ENCODE results near the gene KCNN4. TPM values are rescaled to one million over a fixed set of nuclear protein-coding genes. Genes with fewer than 3 reads are reported as not detected.

The KCNN4 gene
- total and polyA plus RNA-seq, 2 experiments from 2014 or later, result 0.86 to 3.2 TPM

GRCh38 chr19:43759515-43759914 lies 21.3 kb downstream of the KCNN4 start:
- Histone ChIP-seq H2AFZ (no peak overlapping the region), H3K4me3 (no peak overlapping the region), H3K27ac (ENCODE audit: low read depth) (0 out of 2 replicates have a peak overlapping the region, but pooled peaks have one; percentile 23), H3K79me2 (replicated peaks; ENCODE audit: insufficient read depth) (0 out of 2 replicates have a peak, but pooled peaks cover 4% of the 10 kb centered on the region), H3K9me2 (ENCODE audit: insufficient read depth) (no peaks in the 10 kb centered on the region), H3F3A (replicated peaks; ENCODE audit: low read depth) (0 out of 2 replicates have a peak, but pooled peaks cover 3% of the 10 kb centered on the region), H3K4me1 (ENCODE audit: insufficient read depth) (no peaks in the 10 kb centered on the region; the same call in 1 of the 2 replicates), H3K27me3 (ENCODE audit: insufficient read depth) (no peaks in the 10 kb centered on the region), H3K4me2 (no peak overlapping the region), H4K20me1 (replicated peaks; ENCODE audit: insufficient read depth) (no peaks in the 10 kb centered on the region), H3K36me3 (ENCODE audit: insufficient read depth) (no peaks in the 10 kb centered on the region)
- Mint-ChIP-seq H3K36me3 (ENCODE audit: low read depth) (peaks cover 12% of the 10 kb centered on the region; the same call in 2 of the 3 replicates), H3K4me1 (peaks cover 10% of the 10 kb centered on the region), H3K4me3 (no peak overlapping the region; the same call in 2 of the 3 replicates), H3K27me3 (ENCODE audit: insufficient read depth, low read depth, poor library complexity) (peaks cover 21% of the 10 kb centered on the region), H3K9me3 (no peaks in the 10 kb centered on the region; the same call in 2 of the 3 replicates), H3K27ac (peak overlapping the region; percentile 37)
- peak; percentile 22 for ATAC-seq
- peak; percentile 59 for DNase-seq (ENCODE audit: low spot score)
- TF ChIP-seq CTCF (conservative IDR thresholded peaks at IDR 0.05; ENCODE audit: low read depth in 2 of 2), result peak in 1 of 2 experiments; percentile 57; a peak in 3 of 4 replicates
- no peak for TF ChIP-seq ZNF114 (CRISPR knock-in tag; IDR thresholded peaks at IDR 0.05)

GRCh38 chr19:43755256-43755801 lies 25.4 kb downstream of the KCNN4 start:
- Histone ChIP-seq H3K79me2 (replicated peaks; ENCODE audit: insufficient read depth) (peaks cover 23% of the 10 kb centered on the region), H3K36me3 (ENCODE audit: insufficient read depth) (no peaks in the 10 kb centered on the region), H4K20me1 (replicated peaks; ENCODE audit: insufficient read depth) (no peaks in the 10 kb centered on the region; the same call in 1 of the 2 replicates), H3F3A (replicated peaks; ENCODE audit: low read depth) (0 out of 2 replicates have a peak, but pooled peaks cover 6% of the 10 kb centered on the region), H3K27me3 (ENCODE audit: insufficient read depth) (no peaks in the 10 kb centered on the region), H3K9me2 (ENCODE audit: insufficient read depth) (no peaks in the 10 kb centered on the region), H3K4me2 (peak overlapping the region; percentile 95), H3K27ac (ENCODE audit: low read depth) (peak overlapping the region; percentile 100), H3K4me1 (ENCODE audit: insufficient read depth) (peaks cover 6% of the 10 kb centered on the region; the same call in 1 of the 2 replicates), H2AFZ (peak overlapping the region; percentile 94; the same call in 1 of the 2 replicates), H3K4me3 (peak overlapping the region; percentile 90)
- peak; percentile 17 for ATAC-seq
- peaks cover 20% of the 10 kb centered on the region for H3K27me3 Mint-ChIP-seq (ENCODE audit: insufficient read depth, low read depth, poor library complexity)
- H3K27ac Mint-ChIP-seq, result peak overlapping the region; percentile 99
- peak; percentile 61 for DNase-seq (ENCODE audit: low spot score)
- peaks cover 15% of the 10 kb centered on the region for H3K4me1 Mint-ChIP-seq
- no peaks in the 10 kb centered on the region; the same call in 2 of the 3 replicates for H3K9me3 Mint-ChIP-seq
- H3K36me3 Mint-ChIP-seq (ENCODE audit: low read depth), result peaks cover 23% of the 10 kb centered on the region
- H3K4me3 Mint-ChIP-seq, result peak overlapping the region; percentile 99
- no peak for TF ChIP-seq JUNB (IDR thresholded peaks at IDR 0.05; ENCODE audit: unreplicated experiment)
- TF ChIP-seq REST (IDR thresholded peaks at IDR 0.05; ENCODE audit: unreplicated experiment), result no peak
- no peak for TF ChIP-seq EZH2 (IDR thresholded peaks at IDR 0.05; ENCODE audit: low read depth, unreplicated experiment)
- no peak for TF ChIP-seq ETS1 (IDR thresholded peaks at IDR 0.05)
- no peak for TF ChIP-seq NANOG (IDR thresholded peaks at IDR 0.05; ENCODE audit: borderline replicate concordance)
- no peak for TF ChIP-seq CREB1 (CRISPR knock-in tag; IDR thresholded peaks at IDR 0.05; ENCODE audit: low read depth)
- TF ChIP-seq ZNF331 (CRISPR knock-in tag; IDR thresholded peaks at IDR 0.05; ENCODE audit: low read depth), result no peak
- no peak for TF ChIP-seq STAT1 (IDR thresholded peaks at IDR 0.05; ENCODE audit: unreplicated experiment)
- no peak for TF ChIP-seq ZNF114 (CRISPR knock-in tag; IDR thresholded peaks at IDR 0.05)
